ENCODE measurements around the gene PRDM15.

DNA sequence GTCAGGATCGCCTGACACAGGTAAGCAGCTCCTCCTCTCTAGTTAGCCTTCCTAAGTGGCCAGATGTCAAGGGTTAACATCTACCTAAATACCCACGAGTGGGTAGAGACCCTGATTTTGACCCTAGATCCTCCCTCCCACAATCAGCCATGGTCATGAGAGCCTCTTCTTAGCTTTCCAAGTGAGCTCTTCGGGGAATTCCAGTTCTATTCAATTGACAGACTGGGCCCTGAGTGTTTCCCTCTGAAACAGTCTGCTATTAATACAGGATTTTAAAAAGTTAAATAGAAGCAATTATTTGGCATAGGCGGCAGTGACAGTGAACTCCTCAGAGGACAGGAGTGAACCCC lies 46.6 kb upstream of the PRDM15 start:
- no peak for TF ChIP-seq CTCF (optimal IDR thresholded peaks at IDR 0.05 in 1 of 3, IDR thresholded peaks at IDR 0.05 in 1 of 3, conservative IDR thresholded peaks at IDR 0.05 in 1 of 3; ENCODE audit: extremely low read depth in 1 of 3, insufficient read depth in 2 of 3, low read length in 3 of 3)
- TF ChIP-seq EZH2 (IDR thresholded peaks at IDR 0.05; ENCODE audit: low read length): no peak
